ENCODE measurements around the gene KIRREL1.

Gene KIRREL1

GRCh38 chr1:158076441-158076840, 83.0 kb downstream of the KIRREL1 start:
- H3K27me3 ChIP-seq (ENCODE audit: control insufficient read depth, insufficient read depth, low read length), result no peaks in the 10 kb centered on the region
- H3K4me3 ChIP-seq (ENCODE audit: low read length), result no peak overlapping the region
- no peak overlapping the region for H3K9ac ChIP-seq (ENCODE audit: low read length)
- no peaks in the 10 kb centered on the region for H3K4me1 ChIP-seq (ENCODE audit: control insufficient read depth, insufficient read depth, low read length)
- H3K27ac ChIP-seq (ENCODE audit: low read depth, low read length), result no peak overlapping the region
- peaks cover 4% of the 10 kb centered on the region for H3K36me3 ChIP-seq (ENCODE audit: control insufficient read depth, insufficient read depth, low read length)

- Histone ChIP-seq H3K4me3 (ENCODE audit: low read length) (no peak overlapping the region), H3K9ac (ENCODE audit: low read length) (no peak overlapping the region), H3K36me3 (ENCODE audit: control insufficient read depth, insufficient read depth, low read length) (peaks cover 4% of the 10 kb centered on the region), H3K27ac (ENCODE audit: low read depth, low read length) (no peak overlapping the region), H3K27me3 (ENCODE audit: control insufficient read depth, insufficient read depth, low read length) (no peaks in the 10 kb centered on the region), H3K4me1 (ENCODE audit: control insufficient read depth, insufficient read depth, low read length) (no peaks in the 10 kb centered on the region)
Measured at GRCh38 chr1:158077411-158078256, 84.2 kb downstream of the KIRREL1 start.

GRCh38 chr1:158078569-158079080, 85.2 kb downstream of the KIRREL1 start:
- H3K4me3 ChIP-seq (ENCODE audit: low read length), result no peak overlapping the region
- no peak overlapping the region for H3K27ac ChIP-seq (ENCODE audit: low read depth, low read length)
- peaks cover 4% of the 10 kb centered on the region for H3K36me3 ChIP-seq (ENCODE audit: control insufficient read depth, insufficient read depth, low read length)

GRCh38 chr1:158080066-158080465, 86.6 kb downstream of the KIRREL1 start:
- H3K36me3 ChIP-seq (ENCODE audit: control insufficient read depth, insufficient read depth, low read length), result peaks cover 9% of the 10 kb centered on the region

More at GRCh38 chr1:158078569-158079080, 85.2 kb downstream of the KIRREL1 start:
- Histone ChIP-seq H3K9ac (ENCODE audit: low read length) (no peak overlapping the region), H3K4me1 (ENCODE audit: control insufficient read depth, insufficient read depth, low read length) (no peaks in the 10 kb centered on the region), H3K27me3 (ENCODE audit: control insufficient read depth, insufficient read depth, low read length) (no peaks in the 10 kb centered on the region)

GRCh38 chr1:158084336-158084735, 90.9 kb downstream of the KIRREL1 start:
- Histone ChIP-seq H3K27me3 (ENCODE audit: control insufficient read depth, insufficient read depth, low read length) (no peaks in the 10 kb centered on the region), H3K36me3 (ENCODE audit: control insufficient read depth, insufficient read depth, low read length) (peaks cover 14% of the 10 kb centered on the region), H3K4me3 (ENCODE audit: low read length) (no peak overlapping the region), H3K4me1 (ENCODE audit: control insufficient read depth, insufficient read depth, low read length) (no peaks in the 10 kb centered on the region), H3K27ac (ENCODE audit: low read depth, low read length) (no peak overlapping the region), H3K9ac (ENCODE audit: low read length) (no peak overlapping the region)

More at GRCh38 chr1:158080066-158080465, 86.6 kb downstream of the KIRREL1 start:
- Histone ChIP-seq H3K9ac (ENCODE audit: low read length) (no peak overlapping the region), H3K27ac (ENCODE audit: low read depth, low read length) (no peak overlapping the region), H3K27me3 (ENCODE audit: control insufficient read depth, insufficient read depth, low read length) (no peaks in the 10 kb centered on the region), H3K4me1 (ENCODE audit: control insufficient read depth, insufficient read depth, low read length) (no peaks in the 10 kb centered on the region), H3K4me3 (ENCODE audit: low read length) (no peak overlapping the region)

- H3K36me3 ChIP-seq (ENCODE audit: control insufficient read depth, insufficient read depth, low read length), result peaks cover 18% of the 10 kb centered on the region
- H3K27ac ChIP-seq (ENCODE audit: low read depth, low read length), result no peak overlapping the region
- no peaks in the 10 kb centered on the region for H3K4me1 ChIP-seq (ENCODE audit: control insufficient read depth, insufficient read depth, low read length)
- H3K4me3 ChIP-seq (ENCODE audit: low read length), result no peak overlapping the region
- no peak overlapping the region for H3K9ac ChIP-seq (ENCODE audit: low read length)
- H3K27me3 ChIP-seq (ENCODE audit: control insufficient read depth, insufficient read depth, low read length), result no peaks in the 10 kb centered on the region
Measured at GRCh38 chr1:158084747-158085146, 91.3 kb downstream of the KIRREL1 start.

GRCh38 chr1:158087320-158087927, 94.0 kb downstream of the KIRREL1 start:
- H3K36me3 ChIP-seq (ENCODE audit: control insufficient read depth, insufficient read depth, low read length), result peaks cover 20% of the 10 kb centered on the region
- no peak overlapping the region for H3K9ac ChIP-seq (ENCODE audit: low read length)
- no peak overlapping the region for H3K27ac ChIP-seq (ENCODE audit: low read depth, low read length)
- H3K27me3 ChIP-seq (ENCODE audit: control insufficient read depth, insufficient read depth, low read length), result no peaks in the 10 kb centered on the region
- no peak overlapping the region for H3K4me3 ChIP-seq (ENCODE audit: low read length)
- H3K4me1 ChIP-seq (ENCODE audit: control insufficient read depth, insufficient read depth, low read length), result no peaks in the 10 kb centered on the region

- Histone ChIP-seq H3K27ac (ENCODE audit: low read depth, low read length) (no peak overlapping the region), H3K27me3 (ENCODE audit: control insufficient read depth, insufficient read depth, low read length) (no peaks in the 10 kb centered on the region), H3K9ac (ENCODE audit: low read length) (no peak overlapping the region), H3K36me3 (ENCODE audit: control insufficient read depth, insufficient read depth, low read length) (peaks cover 20% of the 10 kb centered on the region), H3K4me1 (ENCODE audit: control insufficient read depth, insufficient read depth, low read length) (no peaks in the 10 kb centered on the region), H3K4me3 (ENCODE audit: low read length) (no peak overlapping the region)
Measured at GRCh38 chr1:158089476-158089875, 96.0 kb downstream of the KIRREL1 start.

- H3K9ac ChIP-seq (ENCODE audit: low read length), result no peak overlapping the region
- no peaks in the 10 kb centered on the region for H3K27me3 ChIP-seq (ENCODE audit: control insufficient read depth, insufficient read depth, low read length)
- H3K36me3 ChIP-seq (ENCODE audit: control insufficient read depth, insufficient read depth, low read length), result peaks cover 16% of the 10 kb centered on the region
Measured at GRCh38 chr1:158089925-158090637, 96.6 kb downstream of the KIRREL1 start.

GRCh38 chr1:158093376-158093775, 99.9 kb downstream of the KIRREL1 start:
- no peak overlapping the region for H3K9ac ChIP-seq (ENCODE audit: low read length)
- peaks cover 11% of the 10 kb centered on the region for H3K36me3 ChIP-seq (ENCODE audit: control insufficient read depth, insufficient read depth, low read length)
- no peaks in the 10 kb centered on the region for H3K4me1 ChIP-seq (ENCODE audit: control insufficient read depth, insufficient read depth, low read length)
- no peaks in the 10 kb centered on the region for H3K27me3 ChIP-seq (ENCODE audit: control insufficient read depth, insufficient read depth, low read length)
- H3K4me3 ChIP-seq (ENCODE audit: low read length), result no peak overlapping the region
- no peak overlapping the region for H3K27ac ChIP-seq (ENCODE audit: low read depth, low read length)

More at GRCh38 chr1:158089925-158090637, 96.6 kb downstream of the KIRREL1 start:
- Histone ChIP-seq H3K27ac (ENCODE audit: low read depth, low read length) (no peak overlapping the region), H3K4me3 (ENCODE audit: low read length) (no peak overlapping the region), H3K4me1 (ENCODE audit: control insufficient read depth, insufficient read depth, low read length) (no peaks in the 10 kb centered on the region)

GRCh38 chr1:158094571-158094970, 101.1 kb downstream of the KIRREL1 start:
- Histone ChIP-seq H3K4me1 (ENCODE audit: control insufficient read depth, insufficient read depth, low read length) (no peaks in the 10 kb centered on the region), H3K4me3 (ENCODE audit: low read length) (no peak overlapping the region), H3K27me3 (ENCODE audit: control insufficient read depth, insufficient read depth, low read length) (no peaks in the 10 kb centered on the region), H3K36me3 (ENCODE audit: control insufficient read depth, insufficient read depth, low read length) (peaks cover 9% of the 10 kb centered on the region), H3K9ac (ENCODE audit: low read length) (no peak overlapping the region), H3K27ac (ENCODE audit: low read depth, low read length) (no peak overlapping the region)

- no peaks in the 10 kb centered on the region for H3K4me1 ChIP-seq (ENCODE audit: control insufficient read depth, insufficient read depth, low read length)
- H3K36me3 ChIP-seq (ENCODE audit: control insufficient read depth, insufficient read depth, low read length), result no peaks in the 10 kb centered on the region
- no peaks in the 10 kb centered on the region for H3K27me3 ChIP-seq (ENCODE audit: control insufficient read depth, insufficient read depth, low read length)
- H3K9ac ChIP-seq (ENCODE audit: low read length), result no peak overlapping the region
- no peak overlapping the region for H3K27ac ChIP-seq (ENCODE audit: low read depth, low read length)
- H3K4me3 ChIP-seq (ENCODE audit: low read length), result no peak overlapping the region
Measured at GRCh38 chr1:158095737-158096335, 102.4 kb downstream of the KIRREL1 start.
